ENCODE measurements around the gene MAGI2.

The MAGI2 gene

DNA sequence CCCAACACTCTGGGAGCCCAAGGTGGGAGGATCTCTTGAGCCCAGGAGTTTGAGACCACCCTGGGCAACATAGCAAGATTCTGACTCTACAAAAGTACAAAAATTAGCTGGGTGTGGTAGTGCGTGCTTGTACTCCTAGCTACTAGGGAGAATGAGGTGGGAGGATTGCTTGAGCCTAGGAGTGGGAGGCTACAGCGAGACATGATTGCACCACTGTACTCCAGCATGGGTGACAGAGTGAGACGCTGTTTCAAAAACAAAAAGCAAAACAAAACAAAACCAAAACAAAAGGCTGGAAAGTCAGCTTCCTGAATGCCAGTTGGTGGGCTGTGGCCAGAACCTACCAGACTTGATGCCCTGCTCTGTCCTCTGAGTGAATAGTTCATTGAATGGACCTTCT, 1412.0 kb downstream of the MAGI2 start:
- no peak for DNase-seq

DNA sequence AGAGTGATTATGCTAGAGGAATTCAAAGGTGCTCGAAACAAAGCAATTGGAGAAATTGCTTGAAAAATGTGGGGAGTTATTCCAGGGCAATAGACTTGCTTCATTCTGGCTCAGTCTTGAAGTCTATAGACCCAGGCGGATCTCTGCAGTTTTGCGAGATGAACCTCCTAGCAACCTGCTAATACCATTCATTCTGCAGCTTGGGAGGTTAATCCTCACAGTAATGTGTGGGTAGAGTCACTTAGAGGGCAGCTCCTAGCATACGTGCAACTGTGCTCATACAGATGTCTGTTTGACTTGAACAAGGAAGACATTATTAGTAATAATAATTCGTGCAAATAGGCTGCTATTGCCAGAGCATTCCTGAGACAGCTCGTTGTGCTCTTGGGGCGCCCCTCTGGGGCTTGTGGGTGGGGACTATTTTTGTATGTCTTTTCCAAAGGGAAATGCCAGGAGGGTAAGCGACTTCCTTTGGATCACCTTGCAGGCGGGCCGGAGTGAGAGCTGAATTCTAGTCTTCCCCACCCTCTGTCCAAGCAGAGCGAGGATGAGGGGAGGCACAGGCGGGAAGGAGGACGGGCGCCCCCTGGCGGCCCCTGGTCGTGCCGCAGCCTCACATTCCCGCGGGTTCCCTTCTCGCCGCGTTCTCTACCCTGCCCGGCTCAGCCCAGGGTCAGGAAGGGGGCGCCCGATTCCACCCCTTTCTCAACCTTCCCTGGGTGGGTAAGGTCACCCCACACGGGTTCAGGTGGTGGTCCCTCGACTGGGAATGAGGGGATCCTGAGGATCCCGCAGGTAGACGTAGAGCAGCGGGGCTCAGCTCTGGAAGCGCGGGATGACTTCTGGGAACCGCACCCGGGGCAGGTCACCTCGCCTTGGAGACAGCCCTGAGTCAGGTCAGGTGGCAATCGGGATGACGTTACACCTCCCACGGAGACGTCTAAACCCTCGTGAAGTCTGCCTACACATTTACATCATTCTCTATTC, 1413.4 kb downstream of the MAGI2 start:
- DNase-seq = peak; percentile 63

DNA sequence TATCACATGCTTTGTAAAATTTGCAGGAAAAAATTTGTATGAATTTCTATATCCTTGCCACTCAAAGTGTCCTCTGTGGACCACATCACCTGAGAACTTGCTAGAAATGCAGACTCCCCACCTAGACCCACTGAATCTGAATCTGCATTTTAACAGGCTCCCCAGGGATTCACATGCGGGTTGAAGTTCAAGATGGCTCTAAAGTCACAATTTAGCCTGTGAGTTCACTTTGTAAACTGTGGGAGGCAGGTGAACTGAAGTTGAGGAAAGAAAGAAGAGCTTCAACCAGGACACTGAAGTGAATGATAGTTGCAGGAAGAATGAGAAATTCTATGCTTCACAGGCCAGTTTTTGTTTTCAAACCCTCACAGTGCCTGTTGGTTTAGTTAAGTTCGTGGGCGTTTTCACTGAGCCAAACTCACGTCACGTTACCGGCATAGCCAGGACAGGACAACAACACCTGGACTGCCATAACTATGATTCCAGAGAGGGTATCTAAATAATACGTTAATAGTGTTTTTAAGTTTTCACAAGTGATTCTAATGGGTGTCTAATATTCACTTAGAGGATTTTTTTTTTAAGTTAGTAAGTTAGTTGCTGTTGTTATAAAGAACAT, 1414.9 kb downstream of the MAGI2 start:
- DNase-seq = no peak

DNA sequence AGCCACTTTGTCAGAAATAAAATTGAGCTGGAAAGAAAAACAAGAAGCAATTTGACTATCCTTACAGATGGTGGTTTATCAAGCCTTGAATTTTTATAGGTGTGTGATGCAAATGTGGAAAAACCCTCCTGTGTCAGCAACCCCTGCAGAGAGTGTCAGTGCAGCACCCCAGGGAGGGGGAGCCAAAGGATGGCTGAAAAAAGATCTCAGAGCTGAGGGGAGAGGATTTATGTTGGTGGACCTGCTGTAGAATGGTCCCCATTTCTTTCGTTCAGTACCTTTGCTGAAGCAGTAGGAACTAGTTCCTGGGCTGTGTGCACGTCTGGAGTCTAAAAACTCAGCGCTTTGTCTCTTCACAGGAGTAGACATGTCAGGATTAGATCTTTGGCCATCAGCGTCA, 1415.9 kb downstream of the MAGI2 start:
- no peak for DNase-seq

DNA sequence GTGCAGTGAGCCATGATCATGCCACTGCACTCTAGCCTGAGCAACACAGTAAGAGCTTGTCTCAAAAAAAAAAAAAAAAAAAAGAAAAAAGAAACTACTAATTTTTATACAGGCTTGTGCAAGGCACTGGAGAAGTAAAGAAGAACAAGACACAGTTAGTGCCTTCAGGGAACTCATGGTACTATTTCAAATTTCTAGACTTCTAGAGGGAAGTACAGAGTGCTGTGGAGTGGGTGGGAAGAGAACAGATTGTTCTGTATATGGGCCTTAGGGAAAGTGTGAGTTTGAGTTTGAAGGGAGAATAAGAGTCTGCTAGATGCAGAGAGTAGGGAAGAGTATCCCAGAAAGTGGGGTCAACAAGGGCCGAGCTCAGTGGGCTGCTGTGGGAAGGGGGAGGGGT, 1420.1 kb downstream of the MAGI2 start:
- DNase-seq = no peak

DNA sequence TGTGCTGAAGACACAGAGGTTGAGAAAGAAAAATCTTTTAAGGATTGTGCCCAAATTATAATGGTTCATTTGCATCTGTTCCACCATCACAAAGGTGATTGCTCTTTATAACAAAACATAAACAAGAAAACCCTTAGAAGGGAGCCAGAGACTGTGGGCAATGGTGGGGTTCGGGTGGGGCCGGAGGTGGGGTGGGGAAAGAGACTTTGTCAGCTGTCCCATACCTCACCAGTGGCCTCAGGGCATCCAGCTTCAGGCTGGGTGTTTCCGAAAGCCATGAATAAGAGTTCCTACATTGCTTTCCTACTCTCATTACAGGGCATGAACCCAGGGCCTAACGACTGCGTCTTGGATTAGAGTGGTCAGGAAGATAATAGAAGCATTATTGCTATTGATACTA, 1427.0 kb downstream of the MAGI2 start:
- DNase-seq = no peak

DNA sequence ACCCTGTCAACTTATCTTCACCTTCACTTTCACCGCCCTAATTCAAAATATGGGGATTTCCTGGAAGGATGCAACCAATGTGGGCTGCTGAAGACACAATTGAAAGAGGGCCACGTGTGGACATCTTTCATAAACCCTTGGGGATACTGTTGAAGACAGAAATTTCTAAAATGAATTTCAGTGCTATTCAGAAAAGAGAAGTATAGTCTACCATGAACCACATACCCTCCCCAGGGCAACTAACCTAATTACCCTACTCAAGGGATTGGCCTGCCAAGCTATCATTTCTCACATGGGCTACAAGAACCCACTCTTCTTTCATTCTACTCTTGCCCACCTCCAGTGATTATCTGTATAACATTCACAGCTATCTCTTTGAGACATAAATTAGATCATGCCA, 1428.9 kb downstream of the MAGI2 start:
- no peak for DNase-seq

DNA sequence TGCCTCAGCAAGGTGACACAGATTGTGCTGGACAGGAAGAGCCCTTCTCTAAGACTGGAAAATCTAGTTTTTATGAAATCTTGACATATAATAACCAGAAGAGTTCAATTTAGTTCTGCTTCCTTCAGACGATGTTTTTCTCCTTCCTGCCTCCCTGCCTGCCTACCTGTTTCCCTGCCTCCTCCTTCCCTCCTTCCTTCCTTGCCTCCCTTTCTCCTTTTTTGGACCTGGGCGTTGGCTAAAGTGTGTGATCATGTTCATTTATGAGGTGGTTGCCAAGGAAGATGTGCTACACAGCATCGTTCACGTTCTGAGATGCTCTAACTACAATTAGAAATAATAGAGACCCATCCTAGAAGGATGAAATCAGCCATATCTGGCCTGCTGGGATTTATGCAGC, 1430.3 kb downstream of the MAGI2 start:
- DNase-seq = no peak

DNA sequence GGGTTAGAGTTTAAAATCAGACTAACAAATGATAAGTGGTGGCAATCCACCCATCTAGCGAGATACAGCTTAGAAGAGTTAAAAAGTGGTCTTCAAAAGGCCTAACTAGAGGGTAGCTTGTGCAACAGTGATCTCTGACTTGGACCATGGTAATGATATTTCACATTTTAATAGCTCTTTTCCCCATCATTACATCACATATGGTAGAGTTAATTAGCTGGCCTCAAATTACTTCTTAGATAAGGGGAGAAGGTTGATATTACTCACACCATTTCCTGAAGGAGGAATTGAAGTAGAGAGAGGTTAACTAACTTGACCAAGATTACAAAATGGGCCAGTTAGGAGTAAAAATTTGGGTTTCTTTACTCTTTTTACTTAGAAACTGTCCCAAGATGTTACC, 1431.3 kb downstream of the MAGI2 start:
- no peak for DNase-seq

DNA sequence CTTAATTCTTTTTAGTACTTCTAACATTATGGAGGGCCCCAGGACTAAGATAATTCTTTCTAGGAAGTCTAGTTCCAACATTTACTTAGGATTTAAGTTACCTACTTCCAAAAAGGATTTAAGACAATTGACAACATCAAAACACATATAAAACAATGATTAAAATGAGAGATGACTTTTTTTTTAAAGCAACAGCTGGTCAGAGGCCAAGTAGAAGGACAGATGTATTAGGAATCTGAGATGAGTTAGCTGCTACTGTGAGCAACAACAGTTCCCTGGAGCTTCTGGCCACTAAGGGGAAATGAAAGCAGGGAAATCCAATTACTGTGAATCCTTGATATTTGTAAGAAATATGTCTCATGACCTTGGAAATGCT, 1432.6 kb downstream of the MAGI2 start:
- DNase-seq = no peak

DNA sequence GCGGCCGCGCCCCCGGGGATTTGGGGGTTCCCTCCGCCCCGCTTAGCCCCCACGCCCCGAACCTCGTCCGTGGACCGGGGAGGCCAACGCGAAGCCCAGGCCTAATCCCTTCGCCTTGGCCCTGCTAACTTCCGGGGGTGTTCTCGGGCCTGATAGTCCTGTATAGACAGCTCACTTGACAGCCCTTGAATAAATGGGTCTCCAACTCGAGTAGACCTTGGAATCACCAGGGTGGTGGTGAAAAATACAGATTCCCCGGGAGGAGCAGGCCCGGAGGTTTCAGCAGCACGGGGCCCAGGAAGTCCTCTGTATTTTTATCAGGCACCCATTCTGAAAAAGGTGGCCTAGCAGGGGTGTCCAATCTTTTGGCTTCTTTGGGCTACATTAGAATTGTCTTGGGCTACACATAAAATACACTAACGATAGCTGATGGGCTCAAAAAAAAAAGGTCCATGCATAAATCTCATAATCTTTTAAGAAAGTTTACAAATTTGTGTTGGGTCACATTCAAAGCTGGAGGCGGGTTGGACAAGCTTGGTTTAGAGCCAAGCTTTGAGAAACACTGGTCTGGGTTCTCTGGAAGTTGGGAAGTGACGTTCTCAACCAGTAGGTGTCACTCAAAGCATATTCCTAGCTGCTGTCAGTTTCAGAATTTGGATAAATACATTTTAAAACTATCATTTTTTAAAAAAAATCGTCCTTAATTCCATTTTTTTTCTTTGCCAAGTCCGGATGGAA, 1433.2 kb downstream of the MAGI2 start:
- DNase-seq = peak; percentile 26

DNA sequence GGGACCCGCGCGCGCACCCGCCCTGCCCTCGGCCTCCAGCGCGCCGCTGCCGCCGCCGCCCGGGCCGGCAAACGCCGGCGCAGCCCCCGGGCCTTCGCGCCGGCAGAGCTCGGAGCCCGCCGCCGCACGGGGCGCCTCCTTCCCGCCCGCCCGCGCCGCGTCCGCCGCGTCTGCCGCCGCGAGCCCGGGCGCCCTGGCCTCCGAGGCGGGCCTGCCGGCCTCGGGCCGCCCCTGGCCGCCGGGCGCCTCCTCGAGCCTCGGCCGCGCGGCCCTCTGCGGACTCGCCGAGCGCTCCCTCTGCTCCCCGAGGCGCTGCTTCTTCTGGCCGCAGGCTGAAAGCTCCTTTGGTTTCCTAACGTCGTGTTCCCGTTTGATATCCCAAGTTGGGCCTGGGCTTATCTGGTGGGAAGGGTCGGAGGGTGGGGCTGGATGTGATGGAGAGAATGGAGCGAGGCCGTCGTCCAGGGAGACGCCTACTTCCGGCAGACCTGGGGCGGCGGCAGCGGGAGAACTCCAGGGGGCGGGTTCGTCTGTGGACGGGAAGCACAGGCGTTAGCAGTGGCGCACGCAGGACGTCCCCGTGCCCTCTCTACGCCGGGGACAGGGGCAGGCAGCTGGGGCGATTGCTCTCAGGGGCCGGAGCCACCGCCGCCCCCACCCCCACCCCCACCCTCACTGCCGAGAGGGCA, 1433.9 kb downstream of the MAGI2 start:
- peak; percentile 68 for DNase-seq

DNA sequence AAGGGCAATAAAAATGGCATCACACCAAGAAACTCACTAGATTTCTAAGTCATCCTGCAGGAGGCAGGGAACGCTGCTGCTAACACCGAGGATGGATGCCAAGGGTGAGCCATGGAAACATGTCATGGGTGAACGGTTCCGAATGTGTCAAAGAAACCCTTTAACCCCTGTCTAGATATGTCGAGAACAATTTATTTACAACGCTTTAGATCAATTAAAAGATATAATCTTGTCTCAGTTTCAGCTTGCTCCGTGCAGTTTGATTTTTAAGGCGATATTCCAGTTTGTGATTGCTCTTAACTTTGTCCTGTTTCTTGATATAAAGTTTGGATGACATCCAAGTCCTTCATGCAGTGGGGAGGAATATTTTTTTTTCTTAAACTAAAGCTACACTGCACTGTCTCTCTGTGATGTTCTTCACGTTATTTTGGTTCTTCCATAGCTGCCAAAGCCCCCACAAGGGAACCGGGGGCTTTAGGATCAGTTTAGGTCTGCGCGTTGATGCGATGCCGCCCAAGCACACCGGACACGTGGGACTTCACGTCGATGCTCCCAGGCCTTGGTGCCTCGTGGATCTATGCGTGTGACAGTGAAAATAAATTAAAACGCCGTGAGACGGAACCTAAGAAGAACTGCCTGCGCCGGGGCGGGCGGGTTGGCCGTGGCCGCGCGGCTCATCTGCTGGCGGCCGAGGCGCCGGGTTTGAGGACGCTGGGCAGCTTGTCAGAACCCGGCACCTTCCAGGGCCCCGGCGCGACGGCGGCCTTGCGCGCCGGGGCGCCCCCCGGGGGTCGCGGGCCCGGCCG, 1434.6 kb downstream of the MAGI2 start:
- peak; percentile 20 for DNase-seq

DNA sequence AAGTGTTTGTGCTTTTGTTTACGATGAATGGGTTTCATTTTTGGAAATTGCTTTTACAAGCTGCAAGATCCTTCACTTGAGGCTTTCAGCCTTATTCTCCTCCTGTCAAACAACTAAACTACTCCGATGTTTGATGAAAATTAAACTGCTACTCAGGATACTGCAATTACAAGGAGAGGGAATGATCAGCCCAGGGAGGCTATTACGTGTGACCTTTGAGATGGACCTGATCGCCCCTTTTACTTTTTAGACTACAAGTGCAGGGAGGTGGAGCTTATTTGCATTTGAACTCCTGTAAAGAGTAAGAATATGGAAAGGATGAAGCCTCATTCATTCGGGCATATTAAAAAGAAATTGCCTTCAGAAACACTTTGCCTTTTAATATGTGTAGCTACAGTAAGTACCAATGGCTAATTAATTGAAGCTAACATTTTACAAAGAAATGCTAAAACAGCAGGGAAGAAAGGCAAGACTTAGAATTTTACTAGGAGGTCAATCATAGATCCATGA, 1435.8 kb downstream of the MAGI2 start:
- DNase-seq = no peak

DNA sequence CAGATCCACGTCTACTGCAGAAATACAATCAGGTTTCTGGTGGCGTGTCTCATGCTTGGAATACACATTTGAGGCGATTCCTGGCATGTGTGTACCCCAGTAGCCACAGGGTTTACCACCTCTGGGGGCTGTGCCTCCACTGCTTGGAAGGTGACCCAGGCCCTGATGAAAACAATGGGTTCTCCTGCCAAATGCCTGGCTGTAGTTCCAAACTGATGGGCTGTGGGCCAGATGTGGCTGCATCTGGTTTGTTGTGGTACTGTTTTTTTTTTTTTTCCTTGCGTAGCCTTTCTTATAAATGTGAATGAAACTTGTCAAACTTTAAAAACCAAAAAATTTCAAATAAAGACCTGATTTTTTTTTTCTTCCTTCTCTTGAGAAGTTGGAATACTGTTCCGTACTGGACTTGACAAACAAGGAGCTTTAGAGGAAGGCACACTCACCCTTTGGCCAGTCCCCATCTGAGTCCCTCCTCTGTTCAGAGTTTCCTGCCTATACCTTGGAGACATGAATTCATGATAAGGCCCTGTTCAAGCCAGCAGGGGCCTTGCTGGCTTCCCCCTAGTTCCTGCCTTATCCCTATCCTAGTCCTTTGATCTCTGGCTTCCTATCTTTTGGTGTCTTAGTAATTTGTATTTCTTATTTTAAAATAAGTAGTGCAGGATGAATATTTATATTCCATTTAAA, 1437.8 kb downstream of the MAGI2 start:
- no peak for DNase-seq

DNA sequence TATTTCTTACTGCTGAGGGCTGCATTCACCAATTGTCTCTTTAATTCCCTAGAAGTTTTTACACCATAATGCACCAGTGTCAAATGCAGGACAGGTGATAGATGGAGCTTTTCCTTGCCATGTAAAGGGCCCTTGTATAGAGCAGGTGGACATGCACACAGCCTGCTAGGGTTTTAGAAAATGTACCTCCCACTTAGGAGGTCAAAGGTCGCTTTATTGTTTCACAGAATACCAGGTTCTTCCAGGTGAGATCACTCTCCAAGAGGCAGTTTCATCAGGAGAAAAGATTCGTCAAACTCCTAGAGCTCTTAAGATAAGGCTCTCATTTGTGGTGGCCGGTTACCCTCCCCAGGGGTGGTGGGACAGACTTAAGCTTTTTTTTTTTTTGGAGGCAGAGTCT, 1439.1 kb downstream of the MAGI2 start:
- DNase-seq = no peak

DNA sequence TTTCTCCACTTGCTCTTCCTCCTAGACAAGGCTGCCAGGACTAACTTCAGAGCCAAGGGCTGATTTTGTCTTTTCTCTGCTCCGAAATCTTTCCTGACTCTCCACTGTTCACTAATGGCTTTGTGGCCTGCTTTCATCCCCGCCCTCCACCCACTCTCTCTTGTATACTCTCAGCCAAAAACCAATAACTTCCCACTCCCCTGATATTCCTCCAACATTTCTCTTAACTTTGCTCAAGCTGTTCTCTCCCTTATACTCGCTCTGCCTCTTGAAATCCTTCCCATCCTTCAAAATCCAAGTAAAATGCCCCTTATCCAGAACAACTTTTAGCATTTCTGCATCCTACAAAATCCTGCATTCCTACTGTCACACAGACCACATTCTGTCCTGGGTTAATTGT, 1440.1 kb downstream of the MAGI2 start:
- no peak for DNase-seq

DNA sequence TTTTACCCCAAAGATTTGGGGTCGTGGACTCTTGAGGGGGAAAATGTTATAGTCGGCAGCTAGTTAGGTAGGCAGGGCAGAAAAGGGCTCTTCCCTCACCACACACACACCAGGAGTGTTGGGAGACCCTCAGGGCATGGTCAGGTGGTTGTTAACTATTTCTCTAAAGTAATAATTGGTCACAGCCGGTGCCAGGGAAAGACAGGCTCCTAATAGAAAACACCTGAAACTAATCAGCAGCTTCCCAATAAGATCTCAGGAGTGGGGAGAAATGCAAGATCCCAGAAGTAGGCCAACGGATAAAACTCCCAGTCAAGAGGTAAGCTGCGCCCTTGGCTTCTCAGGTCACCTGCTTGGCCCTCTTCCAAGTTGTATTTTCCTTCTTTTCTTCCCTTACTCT, 1441.8 kb downstream of the MAGI2 start:
- DNase-seq = no peak

DNA sequence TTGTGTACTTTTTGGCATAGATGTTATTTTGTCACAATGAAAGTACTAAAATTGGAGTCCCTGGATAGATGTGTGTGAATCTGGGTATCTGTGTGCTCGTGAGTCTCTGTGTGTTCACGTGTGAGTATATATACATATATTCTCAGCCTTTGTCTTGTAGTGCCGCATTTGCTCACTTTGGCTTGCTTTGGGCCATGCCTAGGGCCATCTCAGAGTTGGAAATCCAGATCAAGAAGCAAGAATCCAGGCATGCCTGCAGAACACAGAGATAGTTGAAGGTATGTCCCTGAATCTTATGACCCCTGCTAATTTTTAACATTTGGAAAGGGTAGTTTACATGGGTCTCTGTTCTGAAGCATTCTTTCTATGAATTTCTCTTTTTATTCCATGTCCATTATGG, 1446.2 kb downstream of the MAGI2 start:
- DNase-seq = no peak

DNA sequence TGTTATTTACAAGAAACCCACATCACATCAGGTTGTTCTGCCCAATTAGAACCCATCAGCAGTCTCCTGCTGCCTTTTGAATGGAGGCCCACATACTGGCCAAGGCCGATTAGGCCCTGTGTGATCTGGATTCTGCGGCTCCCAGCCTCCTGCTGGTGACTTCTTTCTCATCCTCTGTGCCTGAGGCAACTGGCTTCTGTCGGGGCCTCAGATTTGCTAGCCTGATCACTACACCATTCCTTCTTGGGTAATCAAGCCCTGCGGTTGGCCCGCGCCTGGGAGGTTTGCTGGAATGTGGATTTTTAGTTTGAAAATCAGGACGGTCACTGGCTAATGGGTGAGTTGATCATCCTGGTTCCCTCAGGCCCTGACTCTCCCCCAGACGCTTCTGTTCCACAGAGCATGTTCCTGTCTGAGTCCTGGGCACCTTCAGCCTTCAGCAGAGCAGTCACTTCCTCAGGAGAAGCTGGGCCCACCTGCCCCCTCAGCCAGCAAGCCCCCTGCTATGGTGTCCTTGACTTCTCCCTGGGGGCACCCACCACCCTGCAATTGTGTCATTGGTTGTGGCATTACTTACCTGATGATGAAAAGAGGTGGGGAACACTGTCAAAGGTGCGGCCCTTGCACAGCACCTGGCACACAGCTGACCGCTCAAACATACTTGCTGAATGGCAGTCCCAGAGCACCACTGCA, 1447.3 kb downstream of the MAGI2 start:
- DNase-seq = no peak

DNA sequence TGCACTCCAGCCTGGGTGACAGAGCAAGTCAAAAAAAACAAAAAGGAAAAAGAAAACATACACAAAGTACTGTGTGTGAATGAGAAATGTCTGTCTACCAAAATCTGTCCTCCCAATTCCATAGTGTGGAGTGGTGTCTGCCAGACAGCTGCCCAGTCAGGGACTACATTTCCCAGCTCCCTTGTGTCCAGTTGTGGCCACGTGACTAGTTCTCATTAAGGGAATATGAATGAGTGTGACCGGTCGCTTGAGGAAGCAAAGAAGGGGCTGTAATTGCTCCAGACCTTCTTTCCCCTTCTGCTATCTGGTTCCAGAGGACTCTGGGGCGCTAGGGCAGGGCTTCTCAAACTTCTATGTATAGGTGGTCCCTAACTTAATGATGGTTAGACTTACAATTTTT, 1450.8 kb downstream of the MAGI2 start:
- DNase-seq = no peak

Data from activated naive CD4-positive, alpha-beta T cell treated with Interleukin-2 at 50 U/mL for 16 hours (primary cell).